Measurements from ENCODE around the gene KRTAP12-1.

DNA sequence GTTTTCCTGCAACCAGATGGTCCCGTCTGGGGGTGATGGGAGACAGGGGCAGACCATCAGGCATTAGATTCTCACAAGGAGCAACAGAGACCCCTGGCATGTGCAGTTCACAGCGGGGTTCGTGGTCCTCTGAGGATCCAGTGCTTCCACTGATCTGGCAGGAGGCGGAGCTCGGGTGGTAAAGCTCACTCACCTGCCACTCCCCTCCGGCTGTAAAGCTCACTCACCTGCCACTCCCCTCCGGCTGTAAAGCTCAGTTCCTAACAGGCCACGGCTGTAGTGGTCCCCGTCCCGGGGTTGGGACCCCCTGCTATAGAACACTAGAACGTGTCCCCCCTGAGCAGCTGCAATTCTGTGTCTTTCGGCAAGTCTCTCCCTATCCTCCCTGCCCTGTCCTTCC is 19.6 kb upstream of the KRTAP12-1 start:
- TF ChIP-seq, protein P1, sequence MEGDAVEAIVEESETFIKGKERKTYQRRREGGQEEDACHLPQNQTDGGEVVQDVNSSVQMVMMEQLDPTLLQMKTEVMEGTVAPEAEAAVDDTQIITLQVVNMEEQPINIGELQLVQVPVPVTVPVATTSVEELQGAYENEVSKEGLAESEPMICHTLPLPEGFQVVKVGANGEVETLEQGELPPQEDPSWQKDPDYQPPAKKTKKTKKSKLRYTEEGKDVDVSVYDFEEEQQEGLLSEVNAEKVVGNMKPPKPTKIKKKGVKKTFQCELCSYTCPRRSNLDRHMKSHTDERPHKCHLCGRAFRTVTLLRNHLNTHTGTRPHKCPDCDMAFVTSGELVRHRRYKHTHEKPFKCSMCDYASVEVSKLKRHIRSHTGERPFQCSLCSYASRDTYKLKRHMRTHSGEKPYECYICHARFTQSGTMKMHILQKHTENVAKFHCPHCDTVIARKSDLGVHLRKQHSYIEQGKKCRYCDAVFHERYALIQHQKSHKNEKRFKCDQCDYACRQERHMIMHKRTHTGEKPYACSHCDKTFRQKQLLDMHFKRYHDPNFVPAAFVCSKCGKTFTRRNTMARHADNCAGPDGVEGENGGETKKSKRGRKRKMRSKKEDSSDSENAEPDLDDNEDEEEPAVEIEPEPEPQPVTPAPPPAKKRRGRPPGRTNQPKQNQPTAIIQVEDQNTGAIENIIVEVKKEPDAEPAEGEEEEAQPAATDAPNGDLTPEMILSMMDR (conservative IDR thresholded peaks at IDR 0.05; ENCODE audit: low read length) = no peak
- TF ChIP-seq EZH2phosphoT487 (IDR thresholded peaks at IDR 0.05; ENCODE audit: borderline replicate concordance) = no peak
